Activated CD4-positive, alpha-beta memory T cell treated with anti-CD3 and anti-CD28 coated beads, Interleukin-2, amount 10 ng/mL, durations not matched to agents 7 days and 5 days (primary cell): ENCODE data around the gene RIN3. TPM values are rescaled to one million over a fixed set of nuclear protein-coding genes. Genes with fewer than 3 reads are reported as not detected.

Experiments used
- CTCF ChIA-PET: fragments of 350-600 bp; sonication (Branson Sonifier 250); formaldehyde crosslinking; loops from one replicate; lab custom pipeline; 2021; ENCODE audit warnings: antibody characterized with exemption, inconsistent platforms; lab: Charles Lee
- POLR2A ChIA-PET: fragments of 350-600 bp; sonication (Branson Sonifier 250); formaldehyde crosslinking; loops from one replicate; lab custom pipeline; 2021; ENCODE audit warnings: antibody characterized with exemption; lab: Charles Lee
- DNase-seq: peaks from one replicate; pipeline ENCODE4 v3.0.0-alpha.2; 2020
- H3K27ac Mint-ChIP-seq: one replicate; pipeline ENCODE4 v1.8.0; 2021; ENCODE audit warnings: mild to moderate bottlenecking, mixed read lengths
- H3K27me3 Mint-ChIP-seq: one replicate; pipeline ENCODE4 v1.8.0; 2021; ENCODE audit warnings: mixed read lengths
- H3K36me3 Mint-ChIP-seq: one replicate; pipeline ENCODE4 v1.8.0; 2021; ENCODE audit warnings: low read depth, mixed read lengths
- H3K4me1 Mint-ChIP-seq: one replicate; pipeline ENCODE4 v1.8.0; 2021; ENCODE audit warnings: mixed read lengths
- H3K4me3 Mint-ChIP-seq: one replicate; pipeline ENCODE4 v1.8.0; 2021; ENCODE audit warnings: mild to moderate bottlenecking, mixed read lengths
- H3K9me3 Mint-ChIP-seq: one replicate; pipeline ENCODE4 v1.8.0; 2021; ENCODE audit warnings: mixed read lengths
- total RNA-seq, 2 experiments: library from RNA; stranded (reverse); gene quantifications; one replicate each; pipeline ENCODE4 v1.2.3, GENCODE V29; 2021

Gene RIN3
- total RNA-seq, 2 experiments from 2014 or later = 29.3 to 31.5 TPM

- DNase-seq = peak; percentile 72
- Mint-ChIP-seq H3K4me1 (peaks cover 43% of the 10 kb centered on the region), H3K27me3 (peaks cover 33% of the 10 kb centered on the region), H3K36me3 (peaks cover 10% of the 10 kb centered on the region), H3K27ac (peak overlapping the region; percentile 27), H3K4me3 (no peak overlapping the region), H3K9me3 (peaks cover 7% of the 10 kb centered on the region)
- ChIA-PET POLR2A (interaction anchor here (1.0 to 1.3 kb wide), 3 partner anchors 9 to 59 kb away, joined by 3 to 4 read pairs (median 3); no protein-coding TSS in a partner anchor), CTCF (interaction anchor here (0.6 to 1.8 kb wide), 10 partner anchors 11 to 74 kb away, joined by 3 to 7 read pairs (median 4); no protein-coding TSS in a partner anchor)
Measured at GRCh38 chr14:92726135-92726932, 212.8 kb downstream of the RIN3 start.

GRCh38 chr14:92726933-92727262 is 213.3 kb downstream of the RIN3 start:
- Mint-ChIP-seq H3K36me3 (peaks cover 16% of the 10 kb centered on the region), H3K27me3 (peaks cover 37% of the 10 kb centered on the region), H3K4me3 (no peak overlapping the region), H3K4me1 (peaks cover 43% of the 10 kb centered on the region), H3K27ac (peak overlapping the region; percentile 27), H3K9me3 (peaks cover 13% of the 10 kb centered on the region)
- no peak for DNase-seq
- POLR2A ChIA-PET = interaction anchor here (1.0 to 2.2 kb wide), 3 partner anchors 49 to 58 kb away, joined by 3 to 5 read pairs (median 3); no protein-coding TSS in a partner anchor
- CTCF ChIA-PET = interaction anchor here (0.9 to 1.8 kb wide), 5 partner anchors 12 to 63 kb away, joined by 3 to 7 read pairs (median 6); no protein-coding TSS in a partner anchor

GRCh38 chr14:92728759-92729364 is 215.3 kb downstream of the RIN3 start:
- POLR2A ChIA-PET = interaction anchor here (2.2 kb wide), 1 partner anchor 47 kb away, joined by 5 read pairs; no protein-coding TSS in a partner anchor
- Mint-ChIP-seq H3K36me3 (peaks cover 22% of the 10 kb centered on the region), H3K4me1 (peaks cover 43% of the 10 kb centered on the region), H3K4me3 (no peak overlapping the region), H3K27ac (no peak overlapping the region), H3K9me3 (peaks cover 18% of the 10 kb centered on the region), H3K27me3 (peaks cover 38% of the 10 kb centered on the region)
- peak; percentile 65 for DNase-seq
- CTCF ChIA-PET = interaction anchor here (0.8 to 1.5 kb wide), 4 partner anchors 19 to 73 kb away, joined by 3 read pairs; partner anchors contain the start of gene LGMN

- ChIA-PET POLR2A (interaction anchor here (1.4 to 1.7 kb wide), 2 partner anchors 12 to 38 kb away, joined by 4 to 8 read pairs; no protein-coding TSS in a partner anchor), CTCF (interaction anchor here (1.0 to 1.5 kb wide), 5 partner anchors 12 to 58 kb away, joined by 3 to 4 read pairs (median 3); no protein-coding TSS in a partner anchor)
- Mint-ChIP-seq H3K9me3 (peaks cover 18% of the 10 kb centered on the region), H3K36me3 (peaks cover 22% of the 10 kb centered on the region), H3K4me1 (peaks cover 43% of the 10 kb centered on the region), H3K4me3 (peak overlapping the region; percentile 21), H3K27ac (peak overlapping the region; percentile 55), H3K27me3 (peaks cover 41% of the 10 kb centered on the region)
- DNase-seq = peak; percentile 33
Measured at GRCh38 chr14:92729634-92730358, 216.2 kb downstream of the RIN3 start.

- no peak for DNase-seq
- Mint-ChIP-seq H3K27me3 (peaks cover 45% of the 10 kb centered on the region), H3K27ac (no peak overlapping the region), H3K9me3 (peaks cover 17% of the 10 kb centered on the region), H3K4me3 (no peak overlapping the region), H3K4me1 (peaks cover 34% of the 10 kb centered on the region), H3K36me3 (peaks cover 20% of the 10 kb centered on the region)
- POLR2A ChIA-PET = no interaction called here
- CTCF ChIA-PET = interaction anchor here (0.7 to 1.3 kb wide), 2 partner anchors 17 to 18 kb away, joined by 3 read pairs; no protein-coding TSS in a partner anchor
Measured at GRCh38 chr14:92731622-92732115, 218.1 kb downstream of the RIN3 start.

GRCh38 chr14:92733007-92733406 is 219.4 kb downstream of the RIN3 start:
- no peak overlapping the region for H3K27ac Mint-ChIP-seq
- peaks cover 17% of the 10 kb centered on the region for H3K36me3 Mint-ChIP-seq
- no peak for DNase-seq
- H3K9me3 Mint-ChIP-seq = peaks cover 11% of the 10 kb centered on the region
- ChIA-PET CTCF (interaction anchor here (0.7 to 1.1 kb wide), 2 partner anchors 18 to 47 kb away, joined by 3 to 4 read pairs; no protein-coding TSS in a partner anchor), POLR2A (no interaction called here)
- H3K4me1 Mint-ChIP-seq = peaks cover 29% of the 10 kb centered on the region
- H3K4me3 Mint-ChIP-seq = no peak overlapping the region
- H3K27me3 Mint-ChIP-seq = peaks cover 42% of the 10 kb centered on the region

- DNase-seq = no peak
- H3K9me3 Mint-ChIP-seq = peaks cover 11% of the 10 kb centered on the region
- peaks cover 42% of the 10 kb centered on the region for H3K27me3 Mint-ChIP-seq
- H3K36me3 Mint-ChIP-seq = peaks cover 19% of the 10 kb centered on the region
- no peak overlapping the region for H3K27ac Mint-ChIP-seq
- ChIA-PET POLR2A (no interaction called here), CTCF (no interaction called here)
- H3K4me1 Mint-ChIP-seq = peaks cover 15% of the 10 kb centered on the region
- no peak overlapping the region for H3K4me3 Mint-ChIP-seq
Measured at GRCh38 chr14:92734618-92735017, 221.0 kb downstream of the RIN3 start.

- Mint-ChIP-seq H3K27me3 (peaks cover 38% of the 10 kb centered on the region), H3K36me3 (peaks cover 19% of the 10 kb centered on the region), H3K4me3 (no peak overlapping the region), H3K9me3 (peaks cover 11% of the 10 kb centered on the region), H3K27ac (no peak overlapping the region), H3K4me1 (peaks cover 8% of the 10 kb centered on the region)
- ChIA-PET POLR2A (no interaction called here), CTCF (no interaction called here)
- no peak for DNase-seq
Measured at GRCh38 chr14:92735344-92735743, 221.8 kb downstream of the RIN3 start.

GRCh38 chr14:92737206-92737605 is 223.6 kb downstream of the RIN3 start:
- no peak for DNase-seq
- POLR2A ChIA-PET = no interaction called here
- CTCF ChIA-PET = no interaction called here
- no peak overlapping the region for H3K27ac Mint-ChIP-seq
- H3K4me1 Mint-ChIP-seq = peaks cover 5% of the 10 kb centered on the region
- H3K9me3 Mint-ChIP-seq = peaks cover 2% of the 10 kb centered on the region
- H3K4me3 Mint-ChIP-seq = no peak overlapping the region
- peaks cover 25% of the 10 kb centered on the region for H3K27me3 Mint-ChIP-seq
- H3K36me3 Mint-ChIP-seq = peaks cover 7% of the 10 kb centered on the region

- DNase-seq = no peak
- Mint-ChIP-seq H3K4me3 (no peak overlapping the region), H3K27me3 (peaks cover 22% of the 10 kb centered on the region), H3K27ac (no peak overlapping the region), H3K36me3 (peaks cover 2% of the 10 kb centered on the region), H3K9me3 (no peaks in the 10 kb centered on the region), H3K4me1 (peaks cover 5% of the 10 kb centered on the region)
- ChIA-PET POLR2A (no interaction called here), CTCF (no interaction called here)
Measured at GRCh38 chr14:92737619-92738188, 224.1 kb downstream of the RIN3 start.
